HPDE6-E6E7 (cell line): ENCODE measurements around the gene NAT14.
"Not testable (repeated sequence)": the region's sequence is repeated elsewhere in the genome, so short reads cannot be mapped to it uniquely, and the experiment has no call there.

ENCODE experiments used
- DNase-seq: peaks from one replicate; pipeline ENCODE4 v3.0.0; 2011; ENCODE audit warnings: missing footprints; ENCODE audit errors: extremely low spot score

NAT14 gene

DNA sequence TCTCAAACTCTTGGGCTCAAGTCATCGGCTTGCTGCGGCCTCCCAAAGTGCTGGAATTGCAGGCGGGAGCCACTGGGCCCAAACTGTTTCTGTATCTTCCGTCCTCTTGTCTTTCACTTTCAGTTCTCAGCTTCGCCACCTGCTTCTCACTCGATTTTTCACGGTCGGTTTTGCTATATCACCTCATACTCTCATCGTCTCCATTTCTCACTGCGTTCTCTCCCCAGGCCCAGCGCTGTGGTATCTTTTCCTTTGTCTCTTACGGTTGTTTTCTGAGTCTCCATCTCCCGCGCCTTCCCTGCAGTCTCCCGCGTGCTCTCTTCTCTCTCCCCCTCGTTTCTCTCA, 18.1 kb downstream of the NAT14 start:
- no peak for DNase-seq

- peak; percentile 99 for DNase-seq
Observed at GRCh38 chr19:55503502-55504251, 18.7 kb downstream of the NAT14 start.

GRCh38 chr19:55504252-55504603, 19.2 kb downstream of the NAT14 start:
- no peak for DNase-seq

- DNase-seq: no peak
Observed at GRCh38 chr19:55504981-55505380, 20.0 kb downstream of the NAT14 start.

DNA sequence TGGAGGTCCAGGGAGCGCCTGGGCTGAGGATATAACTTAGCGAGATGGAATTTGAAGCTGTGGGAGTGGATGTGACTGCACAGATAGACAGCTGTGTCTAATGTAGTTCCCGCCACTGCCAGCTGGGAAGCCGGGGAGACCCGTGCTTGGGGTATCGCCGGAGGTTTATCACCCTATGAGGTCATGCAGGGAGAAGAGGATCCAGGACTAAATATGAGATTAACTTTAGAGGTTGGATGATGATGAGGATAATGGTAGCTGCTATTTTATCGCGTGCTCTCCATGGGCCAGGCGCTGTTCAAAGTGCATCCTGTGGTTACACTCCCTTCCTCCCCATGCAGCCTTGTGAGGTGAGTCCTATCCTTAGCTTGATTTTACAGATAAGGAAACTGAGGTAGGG, 23.1 kb downstream of the NAT14 start:
- no peak for DNase-seq

DNA sequence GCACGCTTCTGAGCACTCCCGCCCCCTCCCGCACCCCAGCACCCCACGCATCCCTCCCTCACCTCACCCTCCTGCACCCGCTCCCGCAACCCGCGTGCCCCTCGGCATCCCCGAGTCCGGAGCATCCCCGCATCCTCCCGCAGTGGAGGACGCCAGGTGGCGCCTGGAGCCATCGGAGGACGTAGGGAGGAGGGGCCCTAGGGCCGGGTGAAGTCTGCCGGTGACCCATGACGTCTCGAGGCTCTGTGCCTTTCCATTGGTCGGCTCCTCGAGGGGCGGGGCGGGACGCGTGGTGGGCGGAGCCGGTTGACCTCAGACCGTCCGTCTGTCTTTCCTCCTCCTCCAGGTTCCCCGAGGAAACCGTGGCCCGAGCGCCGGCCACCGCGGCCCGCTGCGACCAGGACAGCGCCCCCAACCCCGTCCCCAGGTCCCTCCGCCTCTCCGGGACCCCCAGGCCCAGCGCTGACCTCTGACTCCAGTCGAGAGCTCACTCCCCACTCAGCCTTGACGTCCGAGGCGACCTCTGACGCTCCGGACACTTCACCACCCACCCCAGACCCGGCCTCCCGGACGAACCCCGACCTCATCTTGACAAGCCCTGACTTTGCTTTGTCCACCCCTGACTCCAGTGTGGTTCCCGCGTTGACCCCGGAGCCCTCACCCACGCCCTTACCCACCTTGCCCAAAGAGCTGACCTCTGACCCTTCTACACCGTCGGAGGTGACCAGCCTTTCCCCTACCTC, 32.1 kb downstream of the NAT14 start:
- DNase-seq: peak; percentile 98

GRCh38 chr19:55519451-55520311, 34.7 kb downstream of the NAT14 start:
- no peak for DNase-seq

- no peak for DNase-seq
Observed at GRCh38 chr19:55520691-55521292, 35.8 kb downstream of the NAT14 start.

- DNase-seq: no peak
Observed at GRCh38 chr19:55525289-55526101, 40.5 kb downstream of the NAT14 start.

- no peak for DNase-seq
Observed at GRCh38 chr19:55526216-55527196, 41.5 kb downstream of the NAT14 start.

DNA sequence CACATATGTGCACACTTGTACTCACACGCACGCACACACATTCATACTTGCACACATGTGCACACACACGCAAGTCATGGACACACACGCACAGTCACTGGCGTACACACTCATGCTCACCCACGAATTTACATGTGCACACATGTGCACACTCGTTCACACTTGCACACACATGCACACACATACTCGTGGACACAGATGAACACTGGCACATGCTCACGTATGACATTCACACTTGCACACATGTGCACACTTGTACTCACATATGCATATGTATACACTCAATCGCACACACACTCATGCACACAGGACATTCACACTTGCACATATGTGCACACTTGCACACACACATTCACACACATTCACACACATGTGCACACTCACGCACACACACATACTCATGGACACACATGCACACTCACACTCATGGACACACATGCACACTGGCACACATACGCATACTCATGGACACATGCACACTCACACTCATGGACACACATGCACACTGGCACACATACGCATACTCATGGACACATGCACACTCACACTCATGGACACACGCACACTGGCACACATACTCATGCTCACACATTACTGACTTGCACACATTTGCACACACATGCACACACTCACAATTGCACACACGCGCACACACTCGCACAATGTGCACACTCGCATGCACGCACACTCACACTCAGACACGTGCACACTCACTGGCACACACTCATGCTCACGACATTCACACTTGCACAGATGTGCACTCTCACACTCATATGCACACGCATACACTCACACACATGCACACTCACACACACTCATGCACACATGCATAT, 42.4 kb downstream of the NAT14 start:
- DNase-seq: no peak

DNA sequence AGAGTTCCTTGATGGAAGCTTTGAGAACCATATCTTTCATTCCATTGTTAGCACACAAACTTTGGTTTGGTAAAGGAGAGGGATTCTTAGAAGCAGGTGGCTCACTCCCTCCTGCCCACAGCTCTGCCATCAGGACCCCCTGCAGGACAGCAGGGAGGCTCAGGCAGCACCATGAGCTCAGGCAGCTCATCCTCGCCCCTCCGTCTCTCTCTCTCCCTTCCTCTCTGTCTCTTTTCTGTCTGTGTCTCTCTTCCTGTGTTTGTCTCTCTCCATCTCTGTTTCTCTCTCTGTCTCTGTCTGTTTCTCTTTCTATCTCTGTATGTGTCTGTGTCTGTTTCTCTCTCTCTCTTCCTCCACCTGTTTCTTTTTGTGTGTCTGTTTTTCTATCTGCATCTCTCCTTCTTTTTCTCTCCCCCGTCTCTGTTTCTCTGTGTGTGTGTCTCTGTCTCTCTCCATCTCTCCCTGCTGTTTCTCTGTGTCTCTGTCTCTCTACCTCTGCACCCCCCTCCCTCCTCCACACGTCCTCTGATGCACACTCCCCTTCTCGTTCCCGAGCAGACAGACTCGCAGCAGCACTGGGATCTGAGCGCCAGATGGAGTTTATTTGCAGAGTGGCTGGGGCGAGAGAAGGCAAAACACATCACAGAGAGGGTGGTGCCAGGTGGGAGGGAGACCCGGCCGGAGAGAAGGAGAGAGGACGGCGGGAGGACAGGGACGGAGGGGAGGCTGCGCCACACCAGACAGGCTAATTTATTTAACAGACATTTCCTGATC, 43.2 kb downstream of the NAT14 start:
- no peak for DNase-seq

DNA sequence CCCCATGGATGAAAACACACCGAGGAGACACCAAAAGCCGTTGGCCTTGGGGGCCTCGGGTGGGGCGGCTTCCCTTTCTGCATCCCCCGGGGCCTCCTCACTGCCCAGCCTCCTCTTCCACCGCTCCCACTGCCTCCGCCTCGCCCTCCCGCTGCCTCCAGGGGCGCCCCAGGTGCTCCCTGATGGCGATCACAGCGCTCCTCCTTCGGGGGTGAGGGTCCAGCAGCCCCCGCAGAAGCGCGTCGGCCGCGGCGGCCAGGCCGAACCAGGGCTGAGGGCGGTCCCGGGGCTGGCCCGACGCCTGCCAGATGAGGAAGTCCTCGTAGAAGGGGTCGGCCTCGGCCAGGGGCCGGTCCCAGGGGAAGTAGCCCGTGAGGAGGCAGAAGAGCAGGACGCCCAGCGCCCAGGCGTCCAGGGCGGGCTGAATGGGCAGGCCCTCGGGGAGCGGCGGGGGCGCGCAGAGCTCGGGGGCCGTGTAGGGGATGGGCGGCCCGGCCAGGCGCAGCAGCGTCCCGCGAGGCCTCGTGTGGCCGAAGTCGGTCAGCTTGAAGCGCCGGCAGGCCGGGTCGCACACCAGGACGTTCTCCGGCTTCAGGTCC, 44.7 kb downstream of the NAT14 start:
- no peak for DNase-seq

DNA sequence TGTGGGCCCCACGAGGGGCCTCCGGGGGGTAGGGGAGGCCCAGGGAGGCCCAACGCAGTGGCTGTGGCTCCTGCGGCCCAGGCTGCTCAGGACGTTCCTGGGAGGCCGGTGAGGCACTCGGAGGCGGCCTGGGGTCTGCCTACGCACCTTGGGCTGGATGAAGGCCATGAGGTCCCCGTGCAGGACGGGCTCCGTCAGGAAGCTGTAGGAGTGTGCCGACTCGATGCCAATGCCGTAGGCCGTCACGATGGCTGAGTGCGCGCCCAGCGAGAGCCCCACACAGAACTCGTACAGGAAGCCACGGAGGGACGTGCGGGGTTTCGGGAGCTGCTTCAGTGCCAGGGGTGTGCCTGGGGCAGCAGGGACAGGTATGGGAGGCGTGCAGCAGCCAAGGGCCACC, 46.0 kb downstream of the NAT14 start:
- no peak for DNase-seq

- not testable (repeated sequence) for DNase-seq
Observed at GRCh38 chr19:55534280-55534679, 49.3 kb downstream of the NAT14 start.

DNA sequence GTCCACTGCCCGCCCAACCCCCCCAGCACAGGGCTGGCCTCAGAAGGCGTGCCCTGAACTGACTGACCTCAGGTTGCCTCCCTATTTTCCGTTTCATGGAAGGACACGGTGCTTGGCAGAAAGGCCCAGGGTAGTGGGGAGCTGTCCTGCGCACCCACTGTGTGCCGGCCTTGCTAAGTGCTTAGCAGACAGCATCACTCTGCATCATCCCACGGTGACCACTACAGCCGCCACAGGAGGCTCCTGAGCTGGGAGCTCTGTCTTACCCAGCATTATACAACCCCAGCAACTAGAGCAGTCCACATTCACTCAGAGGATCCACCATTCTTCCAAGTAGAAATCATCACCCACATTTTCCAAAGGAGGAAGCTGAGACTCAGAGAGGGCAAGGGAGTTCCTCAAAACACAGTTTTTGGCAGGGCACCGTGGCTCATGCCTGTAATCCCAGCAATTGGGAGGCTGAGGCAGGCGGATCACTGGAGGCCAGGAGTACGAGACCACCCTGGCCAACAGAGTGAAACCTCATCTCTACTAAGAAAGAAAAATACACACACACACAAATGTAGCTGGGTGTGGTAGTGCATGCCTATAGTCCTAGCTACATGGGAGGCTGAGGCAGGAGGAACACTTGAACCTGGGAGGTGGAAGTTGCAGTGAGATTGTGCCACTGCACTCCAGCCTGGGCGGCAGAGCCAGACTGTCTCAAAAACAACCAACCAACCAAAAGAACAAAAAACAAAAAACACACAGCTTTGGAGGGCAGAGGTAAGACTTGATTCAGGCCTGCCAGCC, 50.4 kb downstream of the NAT14 start:
- no peak for DNase-seq

DNA sequence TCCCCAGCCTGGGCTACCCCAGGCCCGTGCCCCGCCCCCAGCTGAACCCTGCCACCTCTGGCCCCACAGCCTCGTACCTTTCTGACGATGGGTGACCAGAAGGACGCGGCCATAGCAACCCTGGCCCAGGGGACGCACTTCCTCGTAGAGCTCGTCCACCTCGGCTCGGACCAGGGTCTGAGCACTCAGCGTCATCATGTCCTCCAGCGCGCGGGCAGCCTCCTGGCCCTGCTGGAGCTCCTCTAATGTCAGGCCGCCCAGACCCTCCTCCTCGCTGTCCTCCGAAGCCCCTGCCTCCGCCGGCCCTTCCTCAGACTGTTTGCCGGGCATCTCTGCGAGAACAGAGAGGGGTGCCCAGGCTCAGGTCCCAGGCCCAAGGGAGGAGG, 51.0 kb downstream of the NAT14 start:
- no peak for DNase-seq
